ENCODE measurements around the gene SCAMP2. TPM values are rescaled to one million over a fixed set of nuclear protein-coding genes. Genes with fewer than 3 reads are reported as not detected.

SCAMP2 gene
- total RNA-seq, 1 experiment from 2014 or later: 97.4 TPM

DNA sequence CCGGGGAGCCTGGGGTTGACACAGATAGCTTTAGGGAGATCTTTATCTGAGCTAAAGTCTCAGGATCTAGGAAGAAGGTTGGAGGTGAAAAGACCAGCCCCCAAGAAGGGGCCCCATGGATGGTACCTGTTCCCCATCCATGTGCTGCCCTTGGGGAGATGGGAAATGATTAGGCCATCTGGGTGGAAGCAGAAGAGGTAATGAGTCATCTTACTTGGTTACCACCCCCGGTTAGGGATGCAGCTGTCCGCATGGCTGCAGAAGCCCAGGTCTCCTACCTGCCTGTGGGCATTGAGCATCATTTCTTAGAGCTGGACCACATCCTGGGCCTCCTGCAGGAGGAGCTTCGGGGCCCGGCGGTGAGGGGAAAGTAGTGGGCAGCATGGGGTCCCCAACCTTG is 49.8 kb downstream of the SCAMP2 start:
- Histone ChIP-seq H3K4me1 (no peaks in the 10 kb centered on the region), H3K27me3 (replicated peaks; ENCODE audit: control insufficient read depth, insufficient read depth, low read length) (peaks cover 1% of the 10 kb centered on the region; the same call in 1 of the 2 replicates), H3K4me3 (ENCODE audit: low read depth, low read length) (no peak overlapping the region), H3K9me3 (no peaks in the 10 kb centered on the region), H3K36me3 (ENCODE audit: control insufficient read depth, insufficient read depth, low read length) (no peaks in the 10 kb centered on the region)
- Mint-ChIP-seq H3K27ac (ENCODE audit: unreplicated experiment) (no peak overlapping the region), H3K36me3 (ENCODE audit: insufficient read depth, unreplicated experiment) (no peaks in the 10 kb centered on the region), H3K9me3 (ENCODE audit: unreplicated experiment) (no peaks in the 10 kb centered on the region), H3K4me1 (ENCODE audit: low read depth, unreplicated experiment) (no peaks in the 10 kb centered on the region), H3K4me3 (ENCODE audit: unreplicated experiment) (no peak overlapping the region), H3K27me3 (ENCODE audit: insufficient read depth, unreplicated experiment) (peaks cover 10% of the 10 kb centered on the region)
- CTCF ChIA-PET: no interaction called here
- BruUV-seq (replicated peaks): no TSS peak
- no peak for DNase-seq
- TF ChIP-seq, protein P1, sequence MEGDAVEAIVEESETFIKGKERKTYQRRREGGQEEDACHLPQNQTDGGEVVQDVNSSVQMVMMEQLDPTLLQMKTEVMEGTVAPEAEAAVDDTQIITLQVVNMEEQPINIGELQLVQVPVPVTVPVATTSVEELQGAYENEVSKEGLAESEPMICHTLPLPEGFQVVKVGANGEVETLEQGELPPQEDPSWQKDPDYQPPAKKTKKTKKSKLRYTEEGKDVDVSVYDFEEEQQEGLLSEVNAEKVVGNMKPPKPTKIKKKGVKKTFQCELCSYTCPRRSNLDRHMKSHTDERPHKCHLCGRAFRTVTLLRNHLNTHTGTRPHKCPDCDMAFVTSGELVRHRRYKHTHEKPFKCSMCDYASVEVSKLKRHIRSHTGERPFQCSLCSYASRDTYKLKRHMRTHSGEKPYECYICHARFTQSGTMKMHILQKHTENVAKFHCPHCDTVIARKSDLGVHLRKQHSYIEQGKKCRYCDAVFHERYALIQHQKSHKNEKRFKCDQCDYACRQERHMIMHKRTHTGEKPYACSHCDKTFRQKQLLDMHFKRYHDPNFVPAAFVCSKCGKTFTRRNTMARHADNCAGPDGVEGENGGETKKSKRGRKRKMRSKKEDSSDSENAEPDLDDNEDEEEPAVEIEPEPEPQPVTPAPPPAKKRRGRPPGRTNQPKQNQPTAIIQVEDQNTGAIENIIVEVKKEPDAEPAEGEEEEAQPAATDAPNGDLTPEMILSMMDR (IDR thresholded peaks at IDR 0.05; ENCODE audit: insufficient read depth in 1 of 2, low read depth in 1 of 2, low read length in 1 of 2, severe bottlenecking in 1 of 2, unreplicated experiment in 1 of 2): no peak
- POLR2A ChIA-PET: no interaction called here
- intact Hi-C loops (cut with micrococcal nuclease; ENCODE audit: unreplicated experiment): no loop called here

DNA sequence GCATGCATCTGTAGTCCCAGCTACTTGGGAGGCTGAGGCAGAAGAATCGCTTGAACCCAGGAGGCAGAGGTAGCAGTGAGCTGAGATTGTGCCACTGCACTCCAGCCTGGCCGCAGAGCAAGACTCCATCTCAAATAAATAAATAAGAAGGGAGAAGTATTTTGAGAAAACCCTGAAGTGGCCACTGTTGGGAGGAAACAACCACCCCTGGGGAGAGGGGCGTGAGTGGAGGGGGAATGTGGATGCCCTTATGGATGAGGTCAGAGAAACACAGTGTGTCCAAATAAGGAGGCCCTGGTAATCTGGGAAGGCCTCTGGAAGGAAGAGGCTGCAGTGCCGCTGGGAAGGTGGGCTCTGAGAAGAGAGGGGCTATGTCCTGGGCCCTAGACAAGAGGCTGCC is 50.9 kb downstream of the SCAMP2 start:
- H3K36me3 Mint-ChIP-seq (ENCODE audit: insufficient read depth, unreplicated experiment): no peaks in the 10 kb centered on the region
- no peak for DNase-seq
- ChIA-PET CTCF (interaction anchor here (0.6 kb wide), 1 partner anchor 22 kb away, joined by 7 read pairs; no protein-coding TSS in a partner anchor), POLR2A (no interaction called here)
- Histone ChIP-seq H3K36me3 (ENCODE audit: control insufficient read depth, insufficient read depth, low read length) (no peaks in the 10 kb centered on the region), H3K4me3 (ENCODE audit: low read depth, low read length) (no peak overlapping the region), H3K9me3 (no peaks in the 10 kb centered on the region), H3K27me3 (replicated peaks; ENCODE audit: control insufficient read depth, insufficient read depth, low read length) (no peaks in the 10 kb centered on the region; the same call in 1 of the 2 replicates), H3K4me1 (no peaks in the 10 kb centered on the region)
- TF ChIP-seq, protein P1 (IDR thresholded peaks at IDR 0.05; ENCODE audit: insufficient read depth in 1 of 2, low read depth in 1 of 2, low read length in 1 of 2, severe bottlenecking in 1 of 2, unreplicated experiment in 1 of 2): no peak
- no TSS peak for BruUV-seq (replicated peaks)
- H3K4me1 Mint-ChIP-seq (ENCODE audit: low read depth, unreplicated experiment): no peaks in the 10 kb centered on the region
- no peak overlapping the region for H3K27ac Mint-ChIP-seq (ENCODE audit: unreplicated experiment)
- H3K9me3 Mint-ChIP-seq (ENCODE audit: unreplicated experiment): no peaks in the 10 kb centered on the region
- intact Hi-C loops (cut with micrococcal nuclease; ENCODE audit: unreplicated experiment): no loop called here
- H3K4me3 Mint-ChIP-seq (ENCODE audit: unreplicated experiment): no peak overlapping the region
- peaks cover 7% of the 10 kb centered on the region for H3K27me3 Mint-ChIP-seq (ENCODE audit: insufficient read depth, unreplicated experiment)

DNA sequence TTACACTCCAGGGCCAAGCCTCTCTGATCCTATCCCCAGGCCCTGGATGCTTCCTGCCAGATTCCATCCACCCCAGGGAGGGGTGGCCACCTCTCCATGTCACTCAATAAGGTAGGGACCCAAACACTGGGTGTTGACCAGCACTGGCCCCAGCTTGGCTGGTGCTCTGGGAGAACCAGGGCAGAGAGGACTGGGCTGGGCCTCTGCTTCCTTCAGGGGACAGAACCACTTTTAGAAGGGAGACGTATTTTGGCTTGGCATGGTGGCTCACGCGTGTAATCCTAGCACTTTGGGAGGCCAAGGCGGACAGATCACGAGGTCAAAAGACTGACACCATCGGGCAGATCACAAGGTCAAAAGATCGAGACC is 51.4 kb downstream of the SCAMP2 start:
- CTCF ChIA-PET: interaction anchor here (0.6 kb wide), 1 partner anchor 21 kb away, joined by 7 read pairs; no protein-coding TSS in a partner anchor
- no TSS peak for BruUV-seq (replicated peaks)
- H3K27me3 Mint-ChIP-seq (ENCODE audit: insufficient read depth, unreplicated experiment): peaks cover 7% of the 10 kb centered on the region

More for the DNA sequence above, 51.4 kb downstream of the SCAMP2 start:
- intact Hi-C loops (cut with micrococcal nuclease; ENCODE audit: unreplicated experiment): no loop called here
- Histone ChIP-seq H3K9me3 (no peaks in the 10 kb centered on the region), H3K4me1 (no peaks in the 10 kb centered on the region), H3K4me3 (ENCODE audit: low read depth, low read length) (no peak overlapping the region), H3K36me3 (ENCODE audit: control insufficient read depth, insufficient read depth, low read length) (no peaks in the 10 kb centered on the region), H3K27me3 (replicated peaks; ENCODE audit: control insufficient read depth, insufficient read depth, low read length) (no peaks in the 10 kb centered on the region; the same call in 1 of the 2 replicates)
- Mint-ChIP-seq H3K27ac (ENCODE audit: unreplicated experiment) (no peak overlapping the region), H3K4me3 (ENCODE audit: unreplicated experiment) (no peak overlapping the region), H3K4me1 (ENCODE audit: low read depth, unreplicated experiment) (no peaks in the 10 kb centered on the region), H3K9me3 (ENCODE audit: unreplicated experiment) (no peaks in the 10 kb centered on the region), H3K36me3 (ENCODE audit: insufficient read depth, unreplicated experiment) (no peaks in the 10 kb centered on the region)
- POLR2A ChIA-PET: no interaction called here
- DNase-seq: no peak
- TF ChIP-seq, protein P1 (IDR thresholded peaks at IDR 0.05; ENCODE audit: insufficient read depth in 1 of 2, low read depth in 1 of 2, low read length in 1 of 2, severe bottlenecking in 1 of 2, unreplicated experiment in 1 of 2): no peak
